ENCODE data around the gene ISCA1.

- TF ChIP-seq RXRA (IDR thresholded peaks at IDR 0.05; ENCODE audit: insufficient read depth, low read depth, low read length) (no peak), EZH2 (IDR thresholded peaks at IDR 0.05; ENCODE audit: low read depth, low read length, severe bottlenecking) (no peak), CTCF (IDR thresholded peaks at IDR 0.05; ENCODE audit: control extremely low read depth in 1 of 3, insufficient read depth in 1 of 3, low read depth in 1 of 3, low read length in 3 of 3) (no peak), ZNF274 (IDR thresholded peaks at IDR 0.05; ENCODE audit: borderline replicate concordance, extremely low read depth, low read length) (no peak), TAF1 (IDR thresholded peaks at IDR 0.05; ENCODE audit: low read depth, low read length) (no peak), SP1 (IDR thresholded peaks at IDR 0.05; ENCODE audit: low read depth, low read length) (no peak), POLR2AphosphoS5 (IDR thresholded peaks at IDR 0.05; ENCODE audit: low read depth, low read length) (no peak), EP300 (IDR thresholded peaks at IDR 0.05; ENCODE audit: borderline replicate concordance in 1 of 2, low read depth in 2 of 2, low read length in 2 of 2) (no peak), SIN3A (conservative IDR thresholded peaks at IDR 0.05 in 1 of 2, IDR thresholded peaks at IDR 0.05 in 1 of 2; ENCODE audit: low read depth in 1 of 2, low read length in 2 of 2) (no peak), CHD2 (IDR thresholded peaks at IDR 0.05; ENCODE audit: low read length) (no peak), CEBPB (IDR thresholded peaks at IDR 0.05; ENCODE audit: low read depth, low read length) (no peak)
Measured at GRCh38 chr9:86324308-86324707, 42.0 kb upstream of the ISCA1 start.

Data from H1 (cell line).